Fibroblast of peridontal ligament (primary cell): ENCODE results near the gene SLC30A1.
"Not testable (repeated sequence)": the region's sequence is repeated elsewhere in the genome, so short reads cannot be mapped to it uniquely, and the experiment has no call there.

Experiments
- DNase-seq: peaks from one replicate; pipeline ENCODE4 v3.0.0-alpha.2; 2010; ENCODE audit errors: extremely low read depth

SLC30A1 gene

DNA sequence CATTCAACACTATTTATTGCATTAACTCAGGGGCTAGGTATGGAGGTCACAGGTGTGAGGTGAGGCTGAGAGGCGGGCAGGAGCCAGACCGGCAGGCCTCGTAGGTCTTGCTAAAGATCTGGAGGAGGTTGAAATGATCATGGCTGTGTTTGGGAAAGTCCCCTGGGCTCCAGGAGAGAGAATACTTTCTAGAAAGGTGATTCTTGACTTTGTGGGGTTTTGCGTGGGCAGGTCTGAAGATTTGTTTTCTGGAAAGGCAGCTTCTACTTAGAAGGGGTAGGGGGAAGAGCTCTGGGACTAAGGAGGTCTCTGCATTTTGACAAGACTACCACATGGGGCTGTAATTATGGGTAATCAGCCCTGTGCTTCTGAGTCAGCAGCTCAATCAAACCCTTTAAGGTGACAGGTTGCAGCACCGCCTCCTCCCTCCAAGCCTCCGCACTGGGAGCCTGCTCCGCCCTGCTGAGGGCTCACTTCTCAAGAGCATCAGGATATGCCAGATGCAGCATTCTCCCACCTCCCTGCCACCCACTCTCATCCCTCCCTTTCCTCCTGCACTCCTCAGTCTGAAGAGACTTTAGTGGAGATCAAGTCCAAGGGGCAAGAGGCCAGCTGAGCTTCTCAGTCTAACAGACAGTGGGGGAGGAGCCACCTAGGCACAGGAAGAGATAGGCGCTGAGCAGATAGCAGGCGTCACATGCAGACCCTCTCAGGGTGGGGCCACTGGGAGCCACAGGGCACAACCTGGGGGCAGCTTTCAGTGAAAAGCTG lies 30.5 kb downstream of the SLC30A1 start:
- DNase-seq = no peak

DNA sequence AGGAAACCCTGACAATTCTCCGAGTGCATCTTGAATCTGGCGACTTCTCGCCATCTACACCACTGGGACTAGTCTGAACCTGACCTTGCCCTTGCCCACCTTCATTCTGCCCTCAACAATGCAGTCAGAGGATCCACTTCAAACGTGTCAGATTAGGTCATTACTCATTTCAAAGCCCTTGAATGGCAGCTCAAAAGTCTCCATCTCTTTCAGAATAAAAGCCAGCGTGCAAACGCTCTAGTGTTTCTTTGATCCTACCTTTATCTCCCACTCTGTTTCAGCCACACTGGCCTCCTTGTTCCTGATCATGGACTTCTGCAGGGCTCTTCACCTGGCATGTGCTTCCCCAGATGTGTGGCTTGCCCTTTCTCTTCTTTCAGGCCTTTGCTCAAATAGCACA lies 31.3 kb downstream of the SLC30A1 start:
- DNase-seq = no peak

DNA sequence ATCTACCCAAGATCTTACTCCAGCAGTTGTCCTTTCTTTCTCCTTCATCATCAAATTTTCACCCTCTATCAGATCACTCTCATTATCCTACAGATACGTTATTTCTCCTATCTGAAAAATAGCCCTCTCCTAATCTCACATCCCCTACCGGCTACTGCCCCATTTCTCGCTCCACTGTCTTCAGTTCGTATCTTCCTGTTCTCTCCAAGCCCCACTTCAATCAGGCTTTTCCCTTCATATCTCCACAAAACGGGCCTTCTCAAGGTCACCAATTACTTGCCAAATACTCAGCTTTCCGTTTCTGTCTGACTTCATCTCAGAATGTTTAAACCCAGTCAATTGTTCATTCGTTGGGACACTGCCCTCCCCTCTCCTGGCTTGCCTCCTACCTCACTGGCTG lies 32.4 kb downstream of the SLC30A1 start:
- DNase-seq = no peak

DNA sequence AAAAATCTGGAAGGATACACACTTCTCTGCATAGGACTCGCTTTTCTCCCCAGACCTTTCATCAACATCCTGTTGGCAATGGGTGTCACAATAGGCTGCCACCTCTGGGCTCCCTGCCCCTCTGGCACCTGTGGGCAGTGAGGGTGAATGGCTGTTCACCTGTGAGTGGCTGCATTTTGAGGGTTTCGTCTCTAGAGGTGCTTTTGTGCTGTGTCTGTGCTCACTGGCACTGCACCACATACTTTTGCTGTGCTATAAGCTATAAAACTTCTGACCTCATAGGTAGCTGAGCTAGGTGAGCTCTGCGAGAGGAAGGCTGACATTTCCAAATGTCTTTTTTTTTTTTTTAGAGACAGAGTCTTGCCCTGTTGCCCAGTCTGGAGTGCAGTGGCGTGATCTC lies 35.9 kb downstream of the SLC30A1 start:
- DNase-seq = no peak

DNA sequence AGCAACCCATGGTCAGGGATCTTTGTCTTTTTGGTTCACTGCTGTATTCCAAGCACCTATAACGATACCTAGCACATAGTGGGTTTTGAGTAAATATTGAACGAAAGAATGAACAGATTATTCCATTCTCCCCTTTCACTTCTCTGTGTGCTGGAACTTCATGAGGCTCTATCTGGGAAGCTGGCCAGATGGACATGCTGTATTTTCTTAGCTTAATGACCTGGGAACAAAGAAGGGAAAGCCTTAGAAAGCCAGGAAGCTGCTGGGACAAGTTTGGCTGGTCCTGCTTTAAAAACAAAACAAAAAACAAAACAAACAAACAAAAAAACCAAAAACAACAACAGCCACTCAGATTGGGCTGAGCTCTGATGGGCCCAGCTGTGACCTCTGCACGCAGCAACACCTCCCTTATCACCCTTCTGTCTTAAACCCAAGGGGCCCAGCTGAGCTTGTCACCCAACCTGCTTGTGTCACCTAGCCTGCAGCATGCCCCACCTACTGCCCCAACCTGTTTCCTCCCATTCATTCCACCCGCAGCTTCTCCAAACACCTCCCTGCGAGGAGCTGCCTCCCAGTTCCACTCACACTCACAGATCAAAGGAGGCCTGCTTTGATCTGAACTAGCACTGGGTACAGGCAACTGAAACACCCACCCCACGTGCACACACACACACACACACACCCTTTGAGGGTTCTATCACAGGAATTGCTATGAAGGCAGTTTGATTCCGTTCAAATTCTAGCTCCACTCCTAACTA lies 37.1 kb downstream of the SLC30A1 start:
- DNase-seq = peak; percentile 19

DNA sequence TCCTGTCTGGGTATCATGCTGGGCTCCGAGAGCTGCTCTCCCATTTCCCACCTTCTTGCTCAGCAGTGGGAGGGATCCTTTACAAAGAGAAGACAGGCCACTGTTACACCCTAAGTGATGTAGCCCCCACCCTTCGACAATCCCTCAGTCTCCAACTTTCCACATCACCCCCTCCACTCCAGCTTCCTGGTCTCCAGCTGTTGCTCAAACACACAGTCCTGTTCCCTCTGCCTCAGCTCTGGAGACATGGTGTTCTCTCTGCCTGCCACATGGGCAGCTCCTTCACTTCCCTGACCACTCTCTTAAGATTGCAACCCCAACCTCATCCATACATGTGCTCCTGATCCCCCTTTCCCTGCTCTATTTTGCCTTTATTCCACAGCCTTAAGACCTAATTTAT lies 37.7 kb downstream of the SLC30A1 start:
- no peak for DNase-seq

DNA sequence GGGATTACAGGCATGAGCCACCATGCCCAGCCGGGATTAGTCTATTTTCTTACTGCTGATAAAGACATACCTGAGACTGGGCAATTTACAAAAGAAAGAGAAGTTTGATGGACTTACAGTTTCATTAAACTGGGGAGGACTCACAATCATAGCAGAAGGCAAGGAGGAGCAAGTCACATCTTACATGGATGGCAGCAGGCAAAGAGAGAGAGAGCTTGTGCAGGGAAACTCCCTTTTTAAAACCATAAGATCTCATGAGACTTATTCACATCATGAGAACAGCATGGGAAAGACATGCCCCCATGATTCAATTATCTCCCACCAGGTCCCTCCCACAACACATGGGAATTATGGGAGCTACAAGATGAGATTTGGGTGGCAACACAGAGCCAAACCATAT lies 38.1 kb downstream of the SLC30A1 start:
- not testable (repeated sequence) for DNase-seq

DNA sequence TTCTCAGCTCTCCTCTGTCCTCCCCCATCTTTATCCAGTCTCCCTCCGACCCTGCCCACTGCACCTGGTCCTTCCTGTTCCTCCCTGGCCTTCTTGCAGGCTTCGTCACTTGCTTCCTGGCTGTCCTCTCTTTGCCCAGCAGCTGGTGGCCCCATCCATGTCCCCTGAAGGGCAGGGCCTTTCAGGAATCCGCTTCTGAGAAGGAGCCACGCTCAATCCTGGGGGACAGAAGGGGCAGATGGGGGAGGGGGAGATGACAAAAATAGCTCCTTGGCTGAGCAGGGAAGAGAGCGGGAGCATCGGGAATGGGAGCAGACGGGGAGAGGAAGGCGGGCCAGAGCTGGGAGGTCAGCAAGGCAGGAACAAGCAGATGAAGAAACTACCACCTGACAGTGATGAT lies 40.7 kb downstream of the SLC30A1 start:
- no peak for DNase-seq

DNA sequence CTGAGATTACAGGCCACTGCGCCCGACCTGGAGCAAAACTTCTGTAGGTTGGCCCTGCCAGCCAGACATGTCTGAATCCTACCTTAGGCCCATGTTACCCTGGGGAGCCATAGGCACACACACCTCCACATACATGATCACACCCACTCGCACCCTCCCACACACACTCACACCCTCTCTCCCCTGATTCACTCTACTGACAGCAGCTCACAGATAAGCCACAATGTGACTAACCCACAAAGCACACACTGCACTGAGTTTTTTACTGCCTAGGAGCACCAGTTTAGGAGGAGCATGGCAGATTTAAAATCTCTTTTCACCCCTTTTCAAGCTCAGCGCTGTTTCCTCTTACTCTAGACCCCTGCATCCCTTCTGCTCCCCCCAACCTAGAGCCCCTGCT lies 41.7 kb downstream of the SLC30A1 start:
- no peak for DNase-seq

DNA sequence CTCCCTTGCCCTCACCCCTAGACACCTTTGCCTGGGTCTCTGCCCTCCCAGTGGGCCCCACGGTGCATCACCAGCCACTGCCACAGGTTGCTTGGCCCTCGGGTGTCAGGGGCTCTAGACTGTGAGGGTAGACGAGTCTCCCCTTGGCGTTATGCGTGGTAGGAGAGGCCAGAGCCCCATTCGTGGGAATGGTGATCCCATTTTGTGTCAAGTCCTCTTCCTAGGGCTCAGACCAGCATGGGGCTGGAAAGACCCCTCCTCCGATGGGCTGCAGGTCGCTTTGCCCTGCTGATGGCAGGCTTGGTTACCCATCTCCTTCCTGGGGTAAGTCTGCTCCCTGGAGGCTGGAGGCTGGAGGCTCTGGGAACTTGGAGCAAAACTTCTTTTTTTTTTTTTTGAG lies 42.4 kb downstream of the SLC30A1 start:
- no peak for DNase-seq

DNA sequence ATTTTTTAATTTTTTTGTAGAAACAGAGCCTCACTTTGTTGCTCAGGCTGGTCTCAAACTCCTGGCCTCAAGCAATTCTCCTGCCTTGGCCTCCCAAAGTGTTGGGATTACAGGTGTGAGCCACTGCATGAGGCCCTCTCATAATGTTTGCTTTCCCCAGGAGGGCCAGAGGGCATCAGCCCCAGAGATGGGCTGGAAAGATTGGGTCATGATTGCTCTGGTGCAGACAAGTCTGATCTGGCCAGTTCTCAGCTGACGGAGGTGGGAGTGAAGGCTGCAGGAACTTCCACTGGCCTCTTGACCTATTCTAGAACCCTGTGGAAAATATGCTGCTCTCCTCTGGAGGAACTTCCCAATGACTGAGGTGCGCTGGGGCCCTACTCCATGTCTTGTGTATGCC lies 43.6 kb downstream of the SLC30A1 start:
- DNase-seq = no peak

DNA sequence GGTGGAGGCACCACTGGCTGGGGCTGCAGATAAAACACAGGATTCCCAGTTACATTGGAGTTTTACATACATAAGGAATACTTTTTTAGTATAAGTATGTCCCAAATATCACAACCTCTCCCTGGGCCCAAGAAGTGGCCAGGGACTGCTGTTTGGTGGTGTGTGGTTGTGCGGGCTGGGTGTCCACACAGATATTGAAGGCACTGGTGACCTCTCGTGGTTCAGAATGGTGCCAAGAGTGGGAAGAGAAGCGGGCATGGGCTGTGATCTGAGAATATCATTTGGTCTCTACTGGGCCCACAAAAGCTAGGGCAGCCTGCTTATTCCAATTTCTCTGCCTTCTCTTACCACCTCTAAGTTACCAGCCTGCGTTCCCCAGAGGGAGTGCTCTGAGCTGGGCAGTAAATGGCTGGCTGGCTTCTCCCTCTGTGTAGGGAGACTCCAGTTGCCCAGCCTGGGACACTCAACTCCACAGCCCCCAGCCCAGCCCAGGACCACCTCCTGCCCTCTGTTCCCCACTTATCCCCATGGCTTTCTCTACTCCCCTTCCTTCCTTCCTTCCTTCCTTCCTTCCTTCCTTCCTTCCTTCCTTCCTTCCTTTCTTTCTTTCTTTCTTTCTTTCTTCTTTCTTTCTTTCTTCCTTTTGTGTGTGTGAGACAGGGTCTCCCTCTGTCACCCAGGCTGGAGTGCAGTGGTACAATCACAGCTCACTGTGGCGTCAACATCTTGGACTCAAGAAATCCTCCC lies 44.2 kb downstream of the SLC30A1 start:
- no peak for DNase-seq

DNA sequence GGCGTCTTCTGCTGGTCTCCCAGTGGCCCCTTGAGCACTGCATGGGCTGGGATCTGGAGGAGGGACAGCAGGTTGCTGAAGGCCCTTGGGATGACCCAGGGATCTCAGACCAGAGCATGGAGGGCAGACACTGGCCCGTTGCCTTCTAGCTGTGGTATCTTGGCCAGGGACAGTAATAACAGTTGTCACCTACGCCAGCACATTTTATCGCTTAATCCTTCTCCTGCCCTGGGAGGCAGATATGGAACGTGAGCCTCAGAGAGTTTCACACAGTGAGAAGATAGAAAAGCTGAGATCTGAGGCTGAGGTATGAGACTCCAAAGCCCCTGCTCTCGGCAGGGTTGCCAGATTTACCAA lies 46.9 kb downstream of the SLC30A1 start:
- DNase-seq = no peak

DNA sequence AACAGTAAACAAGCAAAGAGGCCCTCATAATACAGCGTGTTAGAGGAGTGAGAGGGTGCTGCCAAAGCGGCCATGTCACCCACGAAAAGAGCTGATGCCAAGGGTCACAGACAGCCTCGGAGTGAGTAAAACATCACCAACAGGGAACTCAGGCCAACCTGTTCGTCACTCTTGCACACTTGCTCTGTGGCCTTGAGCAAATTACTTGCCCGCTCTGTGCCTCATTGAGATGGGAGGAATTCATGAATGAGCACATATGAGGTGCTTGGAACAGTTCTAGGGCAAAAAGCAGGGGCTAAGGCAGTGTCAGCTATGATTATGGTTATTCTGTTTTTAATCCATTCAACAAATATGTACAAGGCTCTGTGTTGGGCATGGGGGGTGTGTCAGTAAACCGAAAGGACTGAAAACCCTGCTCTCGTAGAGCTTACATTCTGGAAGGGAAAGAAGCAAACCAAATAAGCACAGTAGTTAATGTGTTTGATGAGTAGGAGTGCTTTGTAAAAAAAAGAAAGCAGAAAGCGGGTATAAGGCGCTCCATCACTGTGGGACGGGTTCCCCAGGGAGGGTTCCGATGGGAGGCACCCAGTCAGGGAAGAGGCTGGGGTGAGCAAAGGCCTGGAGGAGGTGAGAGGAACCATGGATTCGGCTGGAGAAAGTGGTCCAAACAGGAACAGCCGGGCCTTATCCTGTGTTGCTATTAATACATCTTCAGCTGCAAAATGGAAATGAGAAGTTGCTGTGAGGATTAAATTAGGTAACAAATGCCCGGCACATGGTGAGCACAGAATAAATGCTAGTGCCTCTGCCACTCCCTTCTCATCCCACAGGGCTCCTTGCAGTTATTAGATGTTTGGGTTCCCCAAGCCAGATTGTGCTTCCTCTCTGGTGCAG lies 47.5 kb downstream of the SLC30A1 start:
- no peak for DNase-seq

DNA sequence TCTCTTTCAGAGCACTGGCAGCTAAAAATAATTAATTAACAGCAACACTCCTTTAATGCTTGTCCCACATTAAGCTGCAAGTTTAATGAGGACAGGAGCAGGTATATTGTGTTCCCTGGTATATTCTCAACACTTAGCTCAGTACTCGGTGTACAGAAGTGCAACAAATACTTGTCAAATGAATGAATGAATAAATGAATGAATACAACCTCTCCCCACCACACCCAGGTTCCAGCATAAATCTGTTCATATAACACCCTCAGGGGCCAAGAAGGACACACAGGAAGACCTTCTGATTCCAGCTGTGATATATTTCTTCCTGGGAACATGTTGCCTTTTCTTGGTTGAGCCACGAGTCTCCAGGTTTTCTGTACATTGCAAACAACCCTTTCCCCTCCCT lies 48.9 kb downstream of the SLC30A1 start:
- DNase-seq = no peak

DNA sequence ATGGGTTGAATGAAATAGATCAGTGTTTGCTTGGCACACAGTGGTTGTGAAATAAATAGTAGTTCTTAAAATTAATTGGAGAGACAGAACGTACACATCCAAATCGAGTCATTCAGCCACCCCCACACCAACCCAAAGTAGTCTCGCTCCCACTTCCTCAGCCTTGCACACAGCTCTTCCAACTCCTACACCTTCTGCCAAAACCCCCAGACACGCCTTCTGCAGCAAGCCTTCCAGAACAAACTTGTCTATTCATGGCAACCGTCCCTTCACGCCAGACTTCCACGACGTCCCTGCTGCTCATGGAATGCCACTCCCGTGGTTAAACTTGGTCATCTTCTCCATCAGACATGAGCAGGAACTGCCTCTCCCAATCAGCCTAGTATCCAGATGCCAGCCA lies 49.5 kb downstream of the SLC30A1 start:
- DNase-seq = no peak

DNA sequence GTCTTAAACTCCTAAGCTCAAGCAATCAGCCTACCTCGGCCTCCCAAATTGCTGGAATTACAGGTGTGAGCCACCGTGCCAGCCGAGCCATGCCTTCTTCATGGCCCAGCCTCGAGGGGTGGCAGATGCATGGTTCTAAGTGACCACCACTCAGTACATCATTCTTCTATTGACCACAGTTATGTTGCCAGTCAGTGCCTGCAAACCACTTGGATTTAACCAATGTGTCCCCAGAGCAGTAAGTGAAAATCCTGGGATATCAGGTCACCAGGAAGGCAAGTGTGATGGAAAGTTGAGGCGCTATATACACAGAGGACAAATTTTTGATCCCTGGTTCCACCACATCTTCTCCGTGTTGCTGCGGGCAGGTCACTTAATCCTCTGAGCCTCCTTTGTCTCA lies 50.0 kb downstream of the SLC30A1 start:
- DNase-seq = no peak

DNA sequence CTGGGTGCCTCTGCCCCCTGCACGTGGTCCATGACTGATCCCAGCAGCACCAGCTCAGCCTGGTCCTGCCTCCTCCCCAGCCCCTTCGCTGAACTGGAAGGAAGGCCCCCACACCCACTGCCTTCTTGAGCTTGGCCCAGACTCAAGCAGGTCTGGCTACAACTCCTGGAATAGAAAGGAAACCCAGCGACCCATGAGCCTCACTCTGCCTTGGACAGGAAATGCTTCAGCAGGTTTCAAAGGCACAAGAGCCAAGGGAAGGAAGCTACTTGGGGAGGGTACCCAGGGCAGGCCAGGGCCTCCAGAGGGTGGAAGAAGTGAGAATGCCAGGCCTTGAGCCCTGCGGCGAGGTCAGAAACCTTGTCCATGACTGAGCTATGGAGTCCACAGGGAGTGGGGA lies 51.1 kb downstream of the SLC30A1 start:
- no peak for DNase-seq

DNA sequence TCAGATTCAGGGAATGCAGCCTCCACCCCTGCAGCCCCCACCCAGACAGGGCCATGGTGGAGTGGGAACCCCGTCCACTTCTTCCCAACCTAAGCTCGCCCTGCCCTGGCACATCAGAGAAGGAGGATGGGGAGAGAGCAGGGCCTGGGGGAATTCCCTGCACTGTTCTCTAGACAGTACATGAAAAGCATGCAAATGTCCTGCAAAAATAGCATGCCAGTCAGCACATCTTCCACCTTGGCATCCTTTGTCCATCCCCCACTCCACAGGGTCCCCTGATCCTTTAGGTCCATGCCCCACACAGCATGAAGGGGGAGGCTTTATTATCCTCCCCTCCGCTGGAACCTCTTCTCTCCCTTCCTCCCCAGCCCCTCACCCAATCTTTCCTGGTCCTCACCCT lies 52.0 kb downstream of the SLC30A1 start:
- DNase-seq = no peak

DNA sequence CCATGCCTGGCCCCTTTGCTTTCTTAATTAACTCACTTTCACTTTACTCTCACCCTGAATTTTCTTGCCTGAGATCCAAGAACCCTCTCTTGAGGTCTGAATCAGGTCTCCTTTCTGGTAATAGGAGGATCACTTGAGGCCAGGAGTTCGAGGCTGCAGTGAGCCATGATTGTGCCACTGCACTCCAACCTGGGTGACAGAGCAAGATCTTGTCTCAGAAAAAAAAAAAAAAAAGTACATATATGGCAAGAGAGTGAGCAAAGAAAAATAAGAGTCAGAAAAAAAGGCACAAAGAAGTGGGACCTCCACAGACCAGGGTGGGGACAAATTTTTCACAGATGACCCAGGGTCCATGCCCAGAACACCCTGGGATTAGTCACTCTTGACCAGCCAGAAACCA lies 52.9 kb downstream of the SLC30A1 start:
- no peak for DNase-seq

DNA sequence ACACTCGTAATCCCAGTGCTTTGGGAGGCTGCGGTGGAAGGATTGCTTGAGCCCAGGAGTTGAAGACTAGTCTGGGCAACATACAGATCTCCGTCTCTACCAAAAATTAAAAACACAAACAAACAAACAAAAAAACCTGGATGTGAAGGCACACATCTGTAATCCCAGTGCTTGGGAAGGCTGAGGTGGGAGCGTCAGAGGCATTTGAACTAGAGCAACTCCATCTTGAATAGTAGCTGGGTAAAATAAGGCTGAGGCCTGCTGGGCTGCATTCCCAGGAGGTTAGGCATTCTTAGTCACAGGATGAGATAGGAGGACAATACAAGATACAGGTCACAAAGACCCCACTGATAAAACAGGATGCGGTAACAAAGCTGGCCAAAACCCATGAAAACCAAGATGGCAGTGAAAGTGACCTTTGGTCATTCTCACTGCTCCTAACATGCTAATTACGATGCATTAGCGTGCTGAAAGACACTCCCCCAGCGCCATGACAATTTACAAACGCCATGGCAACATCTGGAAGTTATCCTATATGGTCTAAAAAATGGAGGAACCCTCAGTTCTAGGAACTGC lies 53.8 kb downstream of the SLC30A1 start:
- no peak for DNase-seq

DNA sequence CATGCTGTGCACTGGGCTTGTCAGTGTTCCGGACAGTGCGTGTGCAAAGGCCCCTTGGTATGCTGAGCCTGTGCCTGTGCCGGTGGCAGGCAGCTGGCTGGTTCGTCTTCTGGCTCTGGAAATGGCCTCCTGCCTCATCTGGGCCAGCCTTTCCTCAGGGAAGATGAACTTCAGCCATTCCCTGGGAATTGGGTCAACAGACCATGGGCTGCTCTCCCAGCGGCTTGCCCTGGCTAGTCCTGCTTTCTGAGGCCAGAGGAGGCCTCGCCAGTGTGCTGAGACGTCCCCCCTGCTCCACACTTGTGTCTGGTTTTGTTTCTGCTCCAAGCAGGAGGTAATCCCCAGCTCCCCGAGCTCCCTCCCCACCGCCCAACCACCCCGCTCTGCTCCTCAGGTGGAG lies 54.4 kb downstream of the SLC30A1 start:
- DNase-seq = no peak
